ENCODE measurements around the gene ZDHHC14. TPM values are rescaled to one million over a fixed set of nuclear protein-coding genes. Genes with fewer than 3 reads are reported as not detected.

The ZDHHC14 gene
- total RNA-seq, 4 donors from 2014 or later: 6.5 to 10.4 (median 8.0) TPM

- TF ChIP-seq, protein P1, sequence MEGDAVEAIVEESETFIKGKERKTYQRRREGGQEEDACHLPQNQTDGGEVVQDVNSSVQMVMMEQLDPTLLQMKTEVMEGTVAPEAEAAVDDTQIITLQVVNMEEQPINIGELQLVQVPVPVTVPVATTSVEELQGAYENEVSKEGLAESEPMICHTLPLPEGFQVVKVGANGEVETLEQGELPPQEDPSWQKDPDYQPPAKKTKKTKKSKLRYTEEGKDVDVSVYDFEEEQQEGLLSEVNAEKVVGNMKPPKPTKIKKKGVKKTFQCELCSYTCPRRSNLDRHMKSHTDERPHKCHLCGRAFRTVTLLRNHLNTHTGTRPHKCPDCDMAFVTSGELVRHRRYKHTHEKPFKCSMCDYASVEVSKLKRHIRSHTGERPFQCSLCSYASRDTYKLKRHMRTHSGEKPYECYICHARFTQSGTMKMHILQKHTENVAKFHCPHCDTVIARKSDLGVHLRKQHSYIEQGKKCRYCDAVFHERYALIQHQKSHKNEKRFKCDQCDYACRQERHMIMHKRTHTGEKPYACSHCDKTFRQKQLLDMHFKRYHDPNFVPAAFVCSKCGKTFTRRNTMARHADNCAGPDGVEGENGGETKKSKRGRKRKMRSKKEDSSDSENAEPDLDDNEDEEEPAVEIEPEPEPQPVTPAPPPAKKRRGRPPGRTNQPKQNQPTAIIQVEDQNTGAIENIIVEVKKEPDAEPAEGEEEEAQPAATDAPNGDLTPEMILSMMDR (IDR thresholded peaks at IDR 0.05; ENCODE audit: low read depth): no peak
Measured at GRCh38 chr6:157519255-157520116, 138.5 kb downstream of the ZDHHC14 start.

GRCh38 chr6:157520117-157520406 lies 139.1 kb downstream of the ZDHHC14 start:
- TF ChIP-seq, protein P1 (IDR thresholded peaks at IDR 0.05; ENCODE audit: low read depth): no peak

GRCh38 chr6:157520596-157521361 lies 139.8 kb downstream of the ZDHHC14 start:
- TF ChIP-seq, protein P1 (IDR thresholded peaks at IDR 0.05; ENCODE audit: low read depth): no peak

- TF ChIP-seq, protein P1 (IDR thresholded peaks at IDR 0.05; ENCODE audit: low read depth): no peak
Measured at GRCh38 chr6:157521362-157522335, 140.7 kb downstream of the ZDHHC14 start.

GRCh38 chr6:157522472-157522871 lies 141.5 kb downstream of the ZDHHC14 start:
- TF ChIP-seq, protein P1 (IDR thresholded peaks at IDR 0.05; ENCODE audit: low read depth): no peak

GRCh38 chr6:157524735-157525134 lies 143.7 kb downstream of the ZDHHC14 start:
- TF ChIP-seq, protein P1 (IDR thresholded peaks at IDR 0.05; ENCODE audit: low read depth): no peak
